Osteoblast (primary cell): Measurements from ENCODE around the gene ERBIN. TPM values are rescaled to one million over a fixed set of nuclear protein-coding genes. Genes with fewer than 3 reads are reported as not detected.
A peak's percentile ranks its signal among the peaks of the same experiment; 100 is the strongest.

ENCODE experiments used
- DNase-seq: peaks from one replicate; pipeline ENCODE4 v3.0.0; 2011; ENCODE audit warnings: low spot score, mixed read lengths; ENCODE audit not compliant: insufficient read length; ENCODE audit errors: missing footprints
- H2AFZ ChIP-seq: 2 replicates; pipeline ENCODE4 v1.6.0; 2011; ENCODE audit warnings: mild to moderate bottlenecking, low read length
- H3K27ac ChIP-seq: 2 replicates; pipeline ENCODE4 v1.5.1; 2011; ENCODE audit warnings: mild to moderate bottlenecking, low read depth, low read length, moderate library complexity
- H3K27me3 ChIP-seq: 2 replicates; pipeline ENCODE4 v1.6.0; 2012; ENCODE audit warnings: mild to moderate bottlenecking, control low read depth, inconsistent platforms, low read length, moderate library complexity; ENCODE audit not compliant: insufficient read depth
- H3K36me3 ChIP-seq: 2 replicates; pipeline ENCODE4 v1.5.1; 2011; ENCODE audit warnings: mild to moderate bottlenecking, low read length, control low read depth, moderate library complexity; ENCODE audit not compliant: insufficient read depth
- H3K4me1 ChIP-seq: 2 replicates; pipeline ENCODE4 v1.5.1; 2011; ENCODE audit warnings: mild to moderate bottlenecking, low read length, control low read depth, moderate library complexity; ENCODE audit not compliant: insufficient read depth
- H3K4me2 ChIP-seq: 2 replicates; pipeline ENCODE4 v1.6.0; 2011; ENCODE audit warnings: mild to moderate bottlenecking, low read length; ENCODE audit not compliant: insufficient read depth
- H3K4me3 ChIP-seq: fragments of 200-600 bp; sonication (generic); 3 replicates; pipeline ENCODE4 v1.5.1; 2012; ENCODE audit warnings: mild to moderate bottlenecking, low read length, inconsistent platforms; ENCODE audit not compliant: insufficient read depth
- H3K79me2 ChIP-seq: 2 replicates; pipeline ENCODE4 v1.6.0; 2012; ENCODE audit warnings: mild to moderate bottlenecking, low read length, control low read depth, inconsistent platforms; ENCODE audit not compliant: insufficient read depth
- H3K9me3 ChIP-seq: 2 replicates; pipeline ENCODE4 v1.5.1; 2011; ENCODE audit warnings: low read depth, low read length, control low read depth
- H4K20me1 ChIP-seq: 2 replicates; pipeline ENCODE4 v1.6.0; 2012; ENCODE audit warnings: mild to moderate bottlenecking, low read length, control low read depth; ENCODE audit not compliant: insufficient read depth
- CTCF ChIP-seq: IDR thresholded peaks from 2 replicates; pipeline ENCODE4 v1.5.1; 2011; ENCODE audit warnings: mild to moderate bottlenecking, low read depth, low read length, moderate library complexity; ENCODE audit errors: extremely low read depth
- small RNA-seq: library from RNA; depleted of rRNA; stranded (forward); fragments of <200 nt; gene quantifications from one replicate; pipeline ENCODE3, GENCODE V24; 2012
- total RNA-seq: library from RNA; depleted of rRNA; stranded (reverse); fragments of >200 nt; gene quantifications from 2 replicates; pipeline ENCODE4 v1.2.3, GENCODE V29; 2012

The ERBIN gene
- total RNA-seq, 1 donor = 199 TPM

- H3K9me3 ChIP-seq = no peaks in the 10 kb centered on the region
- no peaks in the 10 kb centered on the region for H4K20me1 ChIP-seq
- H3K4me2 ChIP-seq = peak overlapping the region; percentile 31
- no peaks in the 10 kb centered on the region for H3K36me3 ChIP-seq
- H3K79me2 ChIP-seq = no peaks in the 10 kb centered on the region
- peaks cover 9% of the 10 kb centered on the region for H3K4me1 ChIP-seq
- H2AFZ ChIP-seq = no peak overlapping the region
- H3K4me3 ChIP-seq = no peak overlapping the region
- H3K27me3 ChIP-seq = no peaks in the 10 kb centered on the region
- DNase-seq = peak; percentile 21
- no peak for TF ChIP-seq CTCF
- H3K27ac ChIP-seq = no peak overlapping the region
Observed at GRCh38 chr5:66122379-66123034, 196.1 kb downstream of the ERBIN start.

GRCh38 chr5:66129144-66129543 lies 202.8 kb downstream of the ERBIN start:
- no peaks in the 10 kb centered on the region for H3K4me1 ChIP-seq
- no peak for TF ChIP-seq CTCF
- DNase-seq = peak; percentile 6

GRCh38 chr5:66130493-66130892 lies 204.1 kb downstream of the ERBIN start:
- no peak overlapping the region for H3K27ac ChIP-seq
- no peaks in the 10 kb centered on the region for H3K79me2 ChIP-seq
- no peak for TF ChIP-seq CTCF
- H3K4me2 ChIP-seq = no peak overlapping the region
- H2AFZ ChIP-seq = no peak overlapping the region
- no peaks in the 10 kb centered on the region for H4K20me1 ChIP-seq
- H3K4me3 ChIP-seq = no peak overlapping the region
- DNase-seq = no peak
- H3K9me3 ChIP-seq = no peaks in the 10 kb centered on the region
- H3K4me1 ChIP-seq = no peaks in the 10 kb centered on the region
- H3K36me3 ChIP-seq = no peaks in the 10 kb centered on the region
- H3K27me3 ChIP-seq = no peaks in the 10 kb centered on the region

More at GRCh38 chr5:66129144-66129543, 202.8 kb downstream of the ERBIN start:
- Histone ChIP-seq H3K79me2 (no peaks in the 10 kb centered on the region), H3K27ac (no peak overlapping the region), H4K20me1 (no peaks in the 10 kb centered on the region), H3K4me3 (no peak overlapping the region), H3K9me3 (no peaks in the 10 kb centered on the region), H3K36me3 (no peaks in the 10 kb centered on the region), H3K27me3 (no peaks in the 10 kb centered on the region), H3K4me2 (no peak overlapping the region), H2AFZ (no peak overlapping the region)

Small RNAs within 50 kb of the gene (small RNA-seq; reads per million reads assigned to genes)
- gene RF00598 = not detected

Other genes starting within 250 kb of the ERBIN start
- 20.6 and 21.4 TPM in 2 replicates for gene SGTB, start 204.5 kb upstream of the ERBIN start, total RNA-seq
- gene NLN, start 204.4 kb upstream of the ERBIN start, total RNA-seq = 32.4 and 35.5 TPM in 2 replicates
- gene SREK1, start 217.7 kb downstream of the ERBIN start, total RNA-seq = 81.6 and 86.5 TPM in 2 replicates